ENCODE measurements around the gene MPDU1. TPM values are rescaled to one million over a fixed set of nuclear protein-coding genes. Genes with fewer than 3 reads are reported as not detected.

MPDU1 gene
- 100 to 1,000 TPM; 105 to 106 TPM for total RNA-seq

DNA sequence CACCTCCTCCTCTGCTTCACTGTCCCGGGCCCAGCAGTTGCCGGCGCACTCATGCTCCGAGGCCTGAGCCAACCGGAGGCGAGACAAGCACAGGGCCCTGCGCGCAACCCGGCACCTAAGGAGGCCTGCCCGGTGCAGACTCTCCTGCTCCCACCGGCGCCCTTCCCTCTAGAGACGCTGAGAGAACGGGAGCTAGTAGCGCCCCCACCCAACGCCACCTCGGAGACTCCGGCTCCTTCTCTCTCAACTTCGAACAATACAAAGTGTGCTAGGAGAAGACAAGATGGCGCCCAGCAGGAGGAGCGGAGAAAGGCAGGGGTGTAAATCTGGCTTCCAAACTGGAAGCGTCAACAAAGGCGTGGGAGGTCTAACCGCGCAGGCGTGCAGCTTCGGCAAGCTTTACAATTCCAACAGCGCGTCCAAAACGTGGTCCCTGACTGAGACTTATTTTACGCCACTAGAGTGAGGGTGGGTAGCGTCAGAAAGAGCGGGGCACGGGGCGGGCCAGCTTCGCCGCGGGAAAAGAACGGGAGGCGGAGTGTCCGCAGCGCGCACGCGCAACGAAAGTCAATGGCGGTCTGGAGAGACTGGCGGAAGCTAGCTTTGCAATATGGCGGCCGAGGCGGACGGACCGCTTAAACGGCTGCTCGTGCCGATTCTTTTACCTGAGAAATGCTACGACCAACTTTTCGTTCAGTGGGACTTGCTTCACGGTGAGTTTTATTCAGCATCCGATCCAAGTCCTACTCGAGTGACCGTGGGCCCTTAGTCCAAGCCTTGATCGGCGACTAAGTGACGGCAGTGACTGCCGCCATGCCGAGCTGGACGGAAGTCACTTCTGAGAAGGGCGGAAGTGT, at the start of gene MPDU1:
TSS of gene MPDU1 (plus strand) at position 600 of the 857 bp plus-strand sequence. CDS start at position 611, 11 bp downstream.
- ChIA-PET POLR2A (interaction anchor here (0.7 to 2.8 kb wide), 12 partner anchors 9 to 275 kb away, joined by 3 to 41 read pairs (median 5); partner anchors contain the start of genes NAA38, NEURL4, POLR2A and SENP3), CTCF (interaction anchor here (0.8 to 3.3 kb wide), 10 partner anchors 9 to 233 kb away, joined by 3 to 21 read pairs (median 4); partner anchors contain the start of gene TP53)

DNA sequence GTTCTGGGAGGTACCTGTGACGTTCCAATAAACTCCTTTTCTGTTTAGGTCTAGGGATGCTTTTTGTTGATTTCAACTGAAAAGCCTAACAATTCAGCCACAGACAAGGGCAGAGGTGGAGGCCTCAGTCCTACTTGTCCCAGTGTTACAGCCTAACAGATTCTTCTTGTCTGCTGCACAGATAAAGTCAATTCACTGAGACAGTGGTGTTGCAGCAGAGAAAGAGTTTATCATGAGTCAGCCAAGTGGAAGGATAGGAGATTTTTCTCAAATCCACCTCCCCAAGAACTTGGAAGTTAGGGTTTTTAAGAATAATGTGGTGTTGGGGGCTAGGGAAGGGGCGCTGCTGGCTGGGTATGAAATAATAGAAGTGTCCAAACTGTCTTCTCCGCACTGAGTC, 45.6 kb upstream of the MPDU1 start:
- ChIA-PET CTCF (interaction anchor here (0.9 to 1.2 kb wide), 2 partner anchors 22 to 23 kb away, joined by 3 to 5 read pairs; no protein-coding TSS in a partner anchor), POLR2A (no interaction called here)

DNA sequence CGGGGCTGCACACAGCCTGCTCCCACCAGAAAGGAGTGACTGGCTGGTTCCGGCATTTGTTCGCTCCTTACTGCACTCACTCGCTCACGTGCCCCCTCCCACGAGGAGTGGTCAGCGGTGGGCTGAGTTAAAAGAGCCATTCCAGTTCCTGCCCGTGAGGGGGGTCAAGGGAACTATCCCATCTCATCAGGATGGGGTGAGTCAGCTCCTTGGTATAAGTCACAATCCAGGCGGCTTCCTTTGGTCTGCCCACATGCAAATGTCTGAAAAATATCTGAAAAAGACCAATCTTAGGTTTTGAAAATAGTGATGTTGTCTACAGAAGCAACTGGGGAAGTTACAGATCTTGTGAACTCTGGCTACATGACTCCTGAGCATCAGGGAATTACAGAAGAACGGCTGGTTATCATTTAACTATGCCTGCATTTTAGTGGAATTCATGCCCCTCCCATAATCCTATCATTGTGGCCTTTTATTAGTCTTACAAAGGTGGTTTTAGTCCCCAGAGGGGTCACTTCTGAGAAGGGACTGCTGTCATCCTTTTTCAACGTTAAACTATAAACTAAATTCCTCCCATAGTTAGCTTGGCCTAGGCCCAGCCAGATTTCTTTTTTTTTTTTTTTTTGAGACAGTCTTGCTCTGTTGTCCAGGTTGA, 44.6 kb upstream of the MPDU1 start:
- ChIA-PET CTCF (interaction anchor here (1.2 kb wide), 1 partner anchor 21 kb away, joined by 3 read pairs; no protein-coding TSS in a partner anchor), POLR2A (interaction anchor here (0.6 kb wide), 1 partner anchor 109 kb away, joined by 3 read pairs; no protein-coding TSS in a partner anchor)

DNA sequence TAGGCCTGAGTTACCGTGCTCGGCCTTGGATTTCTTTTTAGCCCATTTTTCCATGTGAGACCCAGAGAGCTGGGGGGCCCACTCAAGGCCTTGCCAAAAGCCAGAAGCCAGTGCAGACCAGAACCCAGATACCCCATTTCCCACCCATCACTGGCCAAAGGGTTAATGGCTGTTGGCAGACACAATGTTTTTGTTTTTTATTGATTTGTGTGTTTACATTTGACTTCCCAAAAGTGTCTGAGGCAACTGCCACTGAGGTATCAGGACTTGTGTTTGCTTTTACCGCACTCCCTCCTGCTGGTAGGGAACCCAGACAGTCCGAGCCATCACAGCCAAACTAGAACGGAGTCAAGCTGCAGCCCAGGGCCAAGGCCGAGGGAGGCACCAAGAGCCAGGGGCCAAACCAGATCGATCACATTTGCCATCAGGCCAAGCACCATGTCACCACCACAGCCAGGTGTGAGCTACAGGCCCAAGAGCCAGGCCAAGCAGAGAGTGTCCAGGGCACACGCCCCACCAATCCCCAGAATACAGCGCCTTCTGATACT, 42.5 kb upstream of the MPDU1 start:
- ChIA-PET CTCF (interaction anchor here (0.6 kb wide), 1 partner anchor 84 kb away, joined by 3 read pairs; no protein-coding TSS in a partner anchor), POLR2A (no interaction called here)

DNA sequence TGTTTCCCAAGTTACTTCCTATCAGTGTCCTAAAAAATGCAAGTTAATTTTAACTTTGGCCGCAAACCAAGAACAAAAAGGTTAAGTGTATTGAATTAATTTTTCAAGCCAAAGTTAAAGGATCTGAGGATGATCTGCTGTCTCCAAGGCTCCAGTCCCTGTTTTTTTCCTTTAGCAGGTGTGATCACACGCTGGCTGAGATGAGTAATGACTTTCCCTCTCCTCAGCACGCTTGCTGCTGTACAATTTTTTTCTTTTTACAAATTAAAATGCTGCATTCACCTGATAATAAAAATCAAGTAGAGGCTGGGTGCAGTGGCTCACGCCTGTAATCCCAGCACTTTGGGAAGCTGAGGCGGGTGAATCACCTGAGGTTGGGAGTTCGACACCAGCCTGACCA, 38.7 kb upstream of the MPDU1 start:
- CTCF ChIA-PET = interaction anchor here (2.2 kb wide), 1 partner anchor 16 kb away, joined by 5 read pairs; the partner anchor contains the start of gene SENP3
- POLR2A ChIA-PET = no interaction called here

DNA sequence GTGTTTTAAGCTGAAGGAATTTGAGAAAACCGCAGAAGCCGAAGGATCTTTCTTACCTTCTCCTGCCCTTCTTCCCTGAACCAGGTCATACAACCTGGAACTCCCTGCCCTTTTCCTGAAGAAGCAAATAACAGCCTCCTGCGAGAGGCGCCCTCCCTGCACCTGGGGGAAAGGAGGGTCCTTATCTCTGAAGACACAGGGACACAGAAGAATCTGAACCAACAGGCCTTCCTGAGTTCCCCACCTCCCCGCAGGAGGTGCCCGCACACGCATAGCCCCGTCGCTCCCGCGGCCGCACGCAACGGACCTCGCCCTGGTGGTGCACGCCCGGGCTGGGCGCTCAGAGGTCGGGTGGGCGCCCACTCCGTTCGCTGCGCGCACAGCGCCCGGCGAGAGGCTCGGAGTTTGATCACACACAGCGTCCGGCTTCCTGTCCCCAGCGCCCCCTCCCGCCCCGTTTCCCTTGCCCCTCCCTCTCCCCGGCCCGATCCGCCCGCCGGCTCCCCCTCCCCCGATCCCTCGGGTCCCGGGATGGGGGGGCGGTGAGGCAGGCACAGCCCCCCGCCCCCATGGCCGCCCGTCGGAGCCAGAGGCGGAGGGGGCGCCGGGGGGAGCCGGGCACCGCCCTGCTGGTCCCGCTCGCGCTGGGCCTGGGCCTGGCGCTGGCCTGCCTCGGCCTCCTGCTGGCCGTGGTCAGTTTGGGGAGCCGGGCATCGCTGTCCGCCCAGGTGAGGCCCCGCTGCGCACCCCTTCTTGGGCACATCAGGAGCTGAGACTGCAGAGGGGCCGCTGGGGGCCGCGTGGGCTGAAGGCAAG, 34.9 kb upstream of the MPDU1 start, which contains the start of gene TNFSF12:
TSS of gene TNFSF12 (plus strand) at position 474 of the 816 bp plus-strand sequence. CDS start at position 570, 96 bp downstream.
- CTCF ChIA-PET = interaction anchor here (1.1 to 3.6 kb wide), 5 partner anchors 12 to 137 kb away, joined by 3 to 15 read pairs (median 5); partner anchors contain the start of gene ZBTB4
- POLR2A ChIA-PET = no interaction called here

DNA sequence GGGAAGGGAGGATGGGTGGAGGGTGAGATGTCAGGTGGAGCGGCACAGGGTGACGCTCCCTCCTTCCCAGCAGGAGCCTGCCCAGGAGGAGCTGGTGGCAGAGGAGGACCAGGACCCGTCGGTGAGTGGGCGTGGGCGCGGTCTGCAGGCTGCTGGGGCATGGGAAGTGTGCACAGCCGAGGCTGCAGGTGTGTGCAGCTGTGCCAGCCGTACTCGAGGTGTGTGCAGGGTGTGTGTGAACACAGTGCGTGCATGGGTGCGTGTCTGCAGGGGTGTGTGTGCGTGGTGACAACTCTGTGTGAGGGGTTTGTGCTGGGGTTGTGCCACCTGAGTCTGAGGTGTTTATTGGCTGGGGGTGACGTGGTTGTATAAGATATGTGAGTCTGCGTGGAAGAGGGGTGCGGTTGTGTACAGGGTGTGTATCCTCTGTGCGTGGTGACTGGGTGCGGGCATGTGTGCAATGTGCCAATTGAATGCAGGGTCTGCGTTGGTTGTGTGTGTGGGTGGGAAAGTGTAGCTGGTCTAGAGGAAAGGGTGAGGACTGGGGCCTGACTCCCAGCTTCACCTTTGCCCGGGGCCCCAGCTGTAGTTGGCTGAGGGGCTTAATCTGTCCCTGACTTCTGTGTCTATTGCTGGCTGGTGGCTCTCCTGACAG, 34.1 kb upstream of the MPDU1 start:
- POLR2A ChIA-PET = no interaction called here
- CTCF ChIA-PET = interaction anchor here (0.6 to 3.6 kb wide), 6 partner anchors 11 to 358 kb away, joined by 3 to 15 read pairs (median 4); partner anchors contain the start of gene ZBTB4

DNA sequence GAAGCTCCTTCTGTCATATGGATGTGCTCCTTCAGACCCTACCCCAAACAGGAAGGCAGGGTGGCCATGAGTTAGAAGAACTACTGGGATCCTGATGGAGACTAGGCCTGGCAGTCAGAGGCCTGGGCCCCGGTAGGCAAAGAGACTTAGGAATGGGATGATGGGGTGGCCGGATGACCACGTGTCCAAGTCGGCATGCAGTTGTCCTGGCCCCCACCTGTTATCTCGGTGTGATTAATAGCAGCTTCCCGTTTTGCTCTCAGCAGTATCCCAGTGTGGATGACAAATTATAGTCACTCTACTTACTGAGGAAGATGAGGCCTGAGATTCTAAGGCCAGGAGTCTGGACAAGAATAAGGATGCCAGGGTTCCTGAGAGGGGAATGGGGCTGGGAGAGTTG, 33.3 kb upstream of the MPDU1 start:
- POLR2A ChIA-PET = no interaction called here

DNA sequence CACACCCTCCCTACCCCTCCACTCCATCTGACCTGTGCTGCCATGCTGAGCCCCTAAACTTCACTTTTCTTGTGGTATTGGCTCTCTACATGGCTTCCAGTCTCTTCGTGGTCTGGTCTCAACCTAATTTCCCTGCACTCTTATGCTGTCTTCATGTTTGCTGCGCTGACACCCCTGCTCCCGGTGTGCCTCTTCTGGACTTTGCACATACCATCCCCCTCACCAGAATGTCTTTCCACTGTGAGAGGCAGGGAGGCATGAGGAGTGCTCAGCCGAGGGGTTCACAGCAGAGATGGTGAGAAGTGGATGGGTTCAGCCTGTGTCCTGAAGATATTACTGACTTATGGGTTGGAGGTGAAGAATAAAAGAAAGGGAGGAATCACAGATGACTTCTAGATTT, 32.3 kb upstream of the MPDU1 start:
- CTCF ChIA-PET = interaction anchor here (1.6 to 3.6 kb wide), 3 partner anchors 9 to 28 kb away, joined by 4 to 15 read pairs (median 10); partner anchors contain the start of gene SENP3

More for the DNA sequence above, 33.3 kb upstream of the MPDU1 start:
- CTCF ChIA-PET = interaction anchor here (1.1 to 3.6 kb wide), 5 partner anchors 10 to 136 kb away, joined by 3 to 15 read pairs (median 5); partner anchors contain the start of gene ZBTB4

DNA sequence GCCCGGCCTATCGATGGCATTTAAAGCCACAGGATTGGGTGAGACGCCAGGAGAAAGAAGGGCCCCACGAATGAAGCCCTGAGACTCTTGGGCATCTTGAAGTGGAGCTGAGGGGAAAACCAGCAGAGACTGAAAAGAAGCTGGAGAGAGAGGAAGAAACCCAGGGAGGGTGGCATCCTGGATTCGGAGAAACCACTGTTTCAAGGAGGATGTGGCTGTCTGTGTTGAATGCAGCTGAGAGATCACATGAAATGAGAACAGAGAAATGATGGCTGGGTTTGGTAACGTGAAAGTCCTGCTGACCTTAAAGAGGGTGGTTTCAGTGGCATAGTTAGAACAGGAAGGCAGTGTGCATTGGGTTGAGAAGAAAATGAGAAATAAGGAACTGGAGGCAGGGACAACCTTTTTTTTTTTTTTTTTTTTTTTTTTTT, 31.0 kb upstream of the MPDU1 start:
- CTCF ChIA-PET = interaction anchor here (0.7 to 1.7 kb wide), 9 partner anchors 8 to 583 kb away, joined by 3 to 10 read pairs (median 4); partner anchors contain the start of gene SENP3
- POLR2A ChIA-PET = interaction anchor here (0.6 to 1.0 kb wide), 4 partner anchors 8 to 146 kb away, joined by 3 to 10 read pairs (median 4); no protein-coding TSS in a partner anchor

More for the DNA sequence above, 32.3 kb upstream of the MPDU1 start:
- POLR2A ChIA-PET = interaction anchor here (0.6 kb wide), 1 partner anchor 19 kb away, joined by 3 read pairs; no protein-coding TSS in a partner anchor

DNA sequence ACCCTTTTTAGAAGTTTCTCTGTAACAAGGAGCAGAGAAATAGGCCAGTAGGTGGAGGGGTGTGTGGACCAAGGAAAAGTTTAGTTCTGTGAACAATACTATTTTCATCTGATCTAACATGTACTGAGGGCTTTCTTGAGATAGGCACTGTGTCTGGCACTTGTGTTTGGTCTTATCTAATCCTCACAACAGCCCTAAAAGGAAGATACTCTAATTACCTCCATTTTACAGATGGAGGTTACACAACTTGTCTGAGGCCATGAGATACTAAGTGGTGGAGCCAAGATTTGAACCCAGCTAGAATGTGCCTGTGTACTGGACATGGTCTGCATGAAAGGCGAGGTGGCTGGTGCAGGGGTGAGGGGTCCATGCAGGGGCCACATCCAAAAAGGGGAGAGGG, 30.3 kb upstream of the MPDU1 start:
- ChIA-PET POLR2A (no interaction called here), CTCF (interaction anchor here (0.7 to 1.7 kb wide), 6 partner anchors 29 to 116 kb away, joined by 3 to 7 read pairs (median 4); partner anchors contain the start of gene MPDU1)

DNA sequence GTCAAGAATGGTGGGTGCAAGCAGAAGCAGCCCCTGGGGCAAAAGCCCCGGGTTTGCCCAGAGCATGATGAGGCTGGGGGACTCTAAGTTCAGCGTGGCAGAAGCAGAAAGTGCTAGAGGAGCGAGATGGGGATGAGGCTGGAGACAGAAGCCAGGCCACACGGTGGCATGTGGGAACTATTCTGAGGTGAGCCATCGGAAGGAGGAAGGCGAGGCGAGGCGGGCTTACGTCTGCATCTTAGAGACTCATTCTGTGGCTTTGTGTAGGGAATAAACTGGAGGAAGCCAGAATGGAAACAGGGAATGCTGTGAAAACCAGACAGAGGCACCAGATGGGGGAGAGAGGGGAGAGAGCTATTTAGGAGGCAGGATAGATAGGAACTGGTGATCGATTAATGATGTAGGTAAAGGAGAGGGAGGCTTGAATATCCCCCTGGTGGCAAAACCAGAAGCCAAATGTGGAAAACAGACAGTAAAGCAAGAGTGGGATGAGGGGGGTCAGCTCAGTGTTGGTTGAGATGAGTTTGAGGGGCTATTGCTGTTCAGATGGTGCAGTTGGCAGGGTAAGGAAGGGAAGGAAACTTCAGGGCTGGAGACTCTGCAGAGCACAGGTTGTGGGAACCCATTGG, 28.2 kb upstream of the MPDU1 start:
- ChIA-PET POLR2A (no interaction called here), CTCF (interaction anchor here (0.6 kb wide), 1 partner anchor 56 kb away, joined by 3 read pairs; no protein-coding TSS in a partner anchor)

DNA sequence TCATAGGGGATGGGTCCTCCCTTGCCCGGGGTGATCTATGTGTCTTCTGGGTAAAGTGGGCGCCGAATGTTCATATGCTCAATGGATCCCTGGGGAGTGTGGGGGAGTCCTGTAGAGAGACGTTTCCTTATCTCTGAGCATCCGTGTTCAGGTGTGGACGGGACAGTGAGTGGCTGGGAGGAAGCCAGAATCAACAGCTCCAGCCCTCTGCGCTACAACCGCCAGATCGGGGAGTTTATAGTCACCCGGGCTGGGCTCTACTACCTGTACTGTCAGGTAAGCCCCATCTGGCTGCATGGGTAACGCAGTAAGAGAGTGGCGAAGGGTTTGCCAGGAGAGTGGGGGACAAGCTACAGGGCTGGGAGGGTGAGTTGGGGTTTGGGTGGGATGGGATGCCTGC, 27.0 kb upstream of the MPDU1 start:
- POLR2A ChIA-PET = interaction anchor here (0.6 kb wide), 1 partner anchor 10 kb away, joined by 4 read pairs; no protein-coding TSS in a partner anchor

DNA sequence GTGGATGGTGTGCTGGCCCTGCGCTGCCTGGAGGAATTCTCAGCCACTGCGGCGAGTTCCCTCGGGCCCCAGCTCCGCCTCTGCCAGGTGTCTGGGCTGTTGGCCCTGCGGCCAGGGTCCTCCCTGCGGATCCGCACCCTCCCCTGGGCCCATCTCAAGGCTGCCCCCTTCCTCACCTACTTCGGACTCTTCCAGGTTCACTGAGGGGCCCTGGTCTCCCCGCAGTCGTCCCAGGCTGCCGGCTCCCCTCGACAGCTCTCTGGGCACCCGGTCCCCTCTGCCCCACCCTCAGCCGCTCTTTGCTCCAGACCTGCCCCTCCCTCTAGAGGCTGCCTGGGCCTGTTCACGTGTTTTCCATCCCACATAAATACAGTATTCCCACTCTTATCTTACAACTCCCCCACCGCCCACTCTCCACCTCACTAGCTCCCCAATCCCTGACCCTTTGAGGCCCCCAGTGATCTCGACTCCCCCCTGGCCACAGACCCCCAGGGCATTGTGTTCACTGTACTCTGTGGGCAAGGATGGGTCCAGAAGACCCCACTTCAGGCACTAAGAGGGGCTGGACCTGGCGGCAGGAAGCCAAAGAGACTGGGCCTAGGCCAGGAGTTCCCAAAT, 26.4 kb upstream of the MPDU1 start:
- ChIA-PET CTCF (interaction anchor here (1.3 to 2.9 kb wide), 4 partner anchors 32 to 261 kb away, joined by 3 to 7 read pairs (median 4); partner anchors contain the start of gene FXR2), POLR2A (no interaction called here)

More for the DNA sequence above, 27.0 kb upstream of the MPDU1 start:
- CTCF ChIA-PET = interaction anchor here (1.3 to 2.9 kb wide), 3 partner anchors 31 to 260 kb away, joined by 3 to 7 read pairs (median 4); no protein-coding TSS in a partner anchor

DNA sequence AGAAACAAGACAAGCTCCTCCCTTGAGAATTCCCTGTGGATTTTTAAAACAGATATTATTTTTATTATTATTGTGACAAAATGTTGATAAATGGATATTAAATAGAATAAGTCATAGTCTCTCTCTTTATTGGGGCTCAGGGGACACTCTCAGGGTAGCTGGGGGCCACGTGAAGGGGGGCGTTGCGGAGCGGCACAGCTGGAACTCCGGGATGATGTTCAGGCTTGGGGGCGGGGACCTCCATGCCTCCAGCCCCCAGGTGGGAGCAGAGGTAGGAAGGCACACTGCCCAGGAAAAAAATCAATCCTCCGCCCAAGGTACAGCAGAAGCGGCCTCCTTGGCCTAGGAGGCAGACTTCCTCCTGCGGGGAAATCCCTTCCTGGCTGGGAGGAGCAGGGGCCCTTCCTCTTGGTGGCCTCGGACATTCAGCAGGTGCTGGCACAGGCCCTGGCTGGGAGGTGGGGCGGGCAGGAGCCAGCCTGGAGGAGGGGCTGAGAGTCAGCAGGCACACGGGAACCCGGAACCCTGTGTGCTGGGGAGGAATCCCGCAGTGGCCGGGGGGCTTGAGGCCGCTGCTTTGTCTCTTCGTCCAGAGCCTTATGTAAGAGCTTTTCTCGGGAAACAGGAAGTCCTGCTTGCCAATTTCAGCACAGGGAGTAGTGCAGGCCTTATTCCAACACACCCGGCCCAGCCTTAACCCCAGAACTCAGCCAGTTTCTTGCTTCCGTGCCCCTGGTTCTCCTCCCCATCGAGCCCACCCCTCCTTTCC, 25.7 kb upstream of the MPDU1 start:
- CTCF ChIA-PET = interaction anchor here (0.8 to 2.9 kb wide), 7 partner anchors 22 to 262 kb away, joined by 3 to 7 read pairs (median 3); partner anchors contain the start of genes CD68 and FXR2

More for the DNA sequence above, 25.7 kb upstream of the MPDU1 start:
- POLR2A ChIA-PET = no interaction called here
